GM12801 (cell line): ENCODE data around the gene PSMA7.

Experiments used
- TF ChIP-seq, protein P1 (sequence below): IDR thresholded peaks from one replicate; pipeline ENCODE4 v1.5.1; 2011; ENCODE audit warnings: control low read depth; ENCODE audit not compliant: insufficient read length; ENCODE audit errors: extremely low read depth

PSMA7 gene

DNA sequence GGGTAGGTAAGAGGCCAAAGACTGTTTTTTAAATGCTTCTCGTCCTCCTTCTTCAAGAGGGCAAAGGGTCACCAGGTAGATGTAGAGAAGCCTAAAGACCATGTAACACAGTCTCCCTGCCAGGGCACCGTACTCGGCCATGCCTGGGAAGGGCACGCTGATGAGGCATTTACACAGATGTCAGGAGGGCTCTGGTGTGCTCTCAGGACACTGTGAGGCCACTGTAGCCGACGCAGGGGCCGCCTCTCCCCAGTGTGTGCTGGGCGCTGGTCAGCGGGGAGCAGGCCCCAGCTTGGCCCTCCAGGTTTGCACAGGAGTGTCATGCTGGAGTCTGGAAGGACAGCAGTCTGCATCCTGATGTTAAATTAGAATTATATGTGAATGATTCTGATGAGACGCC, 32.5 kb upstream of the PSMA7 start:
- TF ChIP-seq, protein P1, sequence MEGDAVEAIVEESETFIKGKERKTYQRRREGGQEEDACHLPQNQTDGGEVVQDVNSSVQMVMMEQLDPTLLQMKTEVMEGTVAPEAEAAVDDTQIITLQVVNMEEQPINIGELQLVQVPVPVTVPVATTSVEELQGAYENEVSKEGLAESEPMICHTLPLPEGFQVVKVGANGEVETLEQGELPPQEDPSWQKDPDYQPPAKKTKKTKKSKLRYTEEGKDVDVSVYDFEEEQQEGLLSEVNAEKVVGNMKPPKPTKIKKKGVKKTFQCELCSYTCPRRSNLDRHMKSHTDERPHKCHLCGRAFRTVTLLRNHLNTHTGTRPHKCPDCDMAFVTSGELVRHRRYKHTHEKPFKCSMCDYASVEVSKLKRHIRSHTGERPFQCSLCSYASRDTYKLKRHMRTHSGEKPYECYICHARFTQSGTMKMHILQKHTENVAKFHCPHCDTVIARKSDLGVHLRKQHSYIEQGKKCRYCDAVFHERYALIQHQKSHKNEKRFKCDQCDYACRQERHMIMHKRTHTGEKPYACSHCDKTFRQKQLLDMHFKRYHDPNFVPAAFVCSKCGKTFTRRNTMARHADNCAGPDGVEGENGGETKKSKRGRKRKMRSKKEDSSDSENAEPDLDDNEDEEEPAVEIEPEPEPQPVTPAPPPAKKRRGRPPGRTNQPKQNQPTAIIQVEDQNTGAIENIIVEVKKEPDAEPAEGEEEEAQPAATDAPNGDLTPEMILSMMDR = no peak

DNA sequence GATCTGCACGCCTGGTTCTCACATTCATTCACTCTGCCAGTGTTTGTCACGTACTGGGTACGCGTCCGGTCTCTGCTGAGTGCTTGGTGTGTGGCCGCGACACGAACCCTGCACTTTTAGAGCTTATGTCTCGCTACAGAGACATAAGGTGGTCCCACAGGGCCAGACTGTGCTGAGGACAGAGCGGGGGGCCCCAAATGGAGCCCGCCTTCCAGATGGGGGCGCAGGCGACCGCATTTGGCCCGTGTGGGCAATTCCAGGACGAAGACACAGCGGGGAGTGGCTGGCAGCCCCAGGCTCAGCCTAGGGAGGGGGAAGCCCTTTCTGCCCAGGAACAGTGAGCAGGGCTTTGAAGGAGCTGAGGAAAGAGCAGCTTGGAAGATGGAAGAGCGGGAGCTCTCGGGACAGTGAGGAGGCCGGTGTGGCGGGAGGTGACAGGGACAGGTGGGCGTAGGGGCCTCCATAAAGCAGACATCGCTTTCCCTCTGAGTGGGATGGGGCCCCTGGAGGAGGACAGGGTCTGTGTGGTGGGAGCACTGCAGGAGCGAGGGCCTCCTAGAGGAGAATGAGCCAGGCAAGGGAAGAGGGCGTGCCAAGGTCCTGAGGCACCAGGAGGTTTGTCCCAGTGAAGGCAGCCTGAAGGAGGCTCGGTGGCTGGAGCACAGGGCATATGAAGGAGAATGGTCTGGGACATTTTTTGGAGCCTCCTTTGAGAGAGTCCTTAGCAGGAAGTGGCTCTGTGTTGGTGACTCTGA, 31.9 kb upstream of the PSMA7 start:
- TF ChIP-seq, protein P1 = no peak

GRCh38 chr20:62174021-62174804, 31.0 kb upstream of the PSMA7 start:
- TF ChIP-seq, protein P1 = no peak

GRCh38 chr20:62172666-62173065, 29.5 kb upstream of the PSMA7 start:
- TF ChIP-seq, protein P1 = no peak

- TF ChIP-seq, protein P1 = no peak
Measured at GRCh38 chr20:62171245-62171644, 28.1 kb upstream of the PSMA7 start.

- TF ChIP-seq, protein P1 = no peak
Measured at GRCh38 chr20:62170536-62170935, 27.3 kb upstream of the PSMA7 start.

DNA sequence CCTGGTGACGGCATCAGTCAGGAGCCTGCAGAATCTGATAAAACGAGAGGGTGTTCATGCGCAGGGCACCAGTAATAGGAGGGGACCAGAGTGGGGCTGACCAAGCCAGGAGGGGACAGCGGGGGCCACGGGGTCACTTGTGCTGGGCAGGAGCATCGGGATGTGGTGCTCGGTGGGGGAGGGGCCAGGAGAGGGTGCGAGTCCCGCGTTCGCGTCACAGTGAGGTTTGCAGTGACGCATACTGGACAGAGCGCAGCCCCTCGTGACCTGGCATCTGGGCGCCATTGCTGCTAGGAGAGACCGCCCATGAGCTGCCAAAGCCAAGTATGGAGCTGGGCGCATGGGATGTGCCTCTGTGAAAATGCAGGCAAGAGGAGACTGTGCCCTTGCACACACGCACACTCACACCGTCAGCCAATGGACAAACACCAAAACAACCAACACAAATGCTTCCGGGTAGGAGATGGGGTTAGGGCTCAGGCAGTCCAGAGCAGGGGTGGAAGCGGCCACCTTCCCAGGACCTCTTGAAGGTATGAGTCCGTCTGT, 25.8 kb upstream of the PSMA7 start:
- TF ChIP-seq, protein P1 = no peak
